ENCODE data around the gene OTOF. TPM values are rescaled to one million over a fixed set of nuclear protein-coding genes. Genes with fewer than 3 reads are reported as not detected.

The OTOF gene
- total and polyA plus RNA-seq, 10 donors: 0.06 to 1.6 (median 0.25) TPM

DNA sequence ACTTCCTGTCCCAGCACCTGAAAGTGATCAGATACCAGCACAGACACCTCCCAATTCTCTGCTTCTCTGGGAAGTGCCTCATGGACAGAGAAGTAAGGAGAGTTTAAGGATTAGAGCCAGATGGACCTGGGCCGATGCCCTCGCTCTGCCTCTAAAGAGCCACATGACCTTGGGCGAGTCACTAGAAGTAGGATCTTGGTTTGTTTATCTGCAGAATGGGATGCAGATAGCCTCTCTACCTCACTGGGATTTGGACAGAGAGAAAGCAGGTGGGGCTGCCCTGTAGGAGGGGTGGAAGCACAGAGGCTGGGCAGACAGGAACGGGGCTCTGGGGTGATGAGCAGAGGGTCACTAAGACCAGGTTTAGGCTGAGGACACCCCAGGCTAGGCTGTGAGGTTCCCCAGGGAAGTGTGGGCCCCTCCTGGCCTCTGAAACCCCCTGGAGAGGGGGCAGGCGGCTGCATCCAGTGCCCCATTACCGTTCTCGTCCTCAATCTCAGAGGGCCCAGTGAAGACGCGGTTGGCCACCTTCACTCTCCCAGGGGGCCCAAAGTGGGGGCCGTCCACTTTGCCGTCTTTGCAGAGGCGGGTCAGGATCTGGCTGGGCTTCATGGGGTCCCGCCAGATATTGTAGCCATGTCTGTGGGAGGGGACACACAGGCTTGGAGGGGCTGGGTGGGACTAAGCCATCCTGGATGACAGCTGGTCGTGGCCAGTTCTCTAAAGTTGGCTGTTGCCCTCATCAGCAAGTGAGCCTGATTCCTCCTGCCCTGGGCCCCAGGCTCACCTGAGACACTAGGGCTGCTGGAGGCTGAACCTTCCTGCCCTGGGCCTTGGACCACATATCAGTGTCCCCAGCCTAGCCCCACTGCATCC is 13.3 kb downstream of the OTOF start:
- WGBS, 5 donors: 81 to 89% (median 88%) methylated on average over 14 of the region's 14 CpGs
- no peaks in the 10 kb centered on the region for H3K27me3 ChIP-seq (replicated peaks in 1 of 7)
- intact Hi-C loops (cut with DNase I; ENCODE audit: low total_unique reads): no loop called here
- no peak overlapping the region for H3K4me3 ChIP-seq
- TF ChIP-seq POLR2A (IDR thresholded peaks at IDR 0.05): no peak
- TF ChIP-seq, protein P1, sequence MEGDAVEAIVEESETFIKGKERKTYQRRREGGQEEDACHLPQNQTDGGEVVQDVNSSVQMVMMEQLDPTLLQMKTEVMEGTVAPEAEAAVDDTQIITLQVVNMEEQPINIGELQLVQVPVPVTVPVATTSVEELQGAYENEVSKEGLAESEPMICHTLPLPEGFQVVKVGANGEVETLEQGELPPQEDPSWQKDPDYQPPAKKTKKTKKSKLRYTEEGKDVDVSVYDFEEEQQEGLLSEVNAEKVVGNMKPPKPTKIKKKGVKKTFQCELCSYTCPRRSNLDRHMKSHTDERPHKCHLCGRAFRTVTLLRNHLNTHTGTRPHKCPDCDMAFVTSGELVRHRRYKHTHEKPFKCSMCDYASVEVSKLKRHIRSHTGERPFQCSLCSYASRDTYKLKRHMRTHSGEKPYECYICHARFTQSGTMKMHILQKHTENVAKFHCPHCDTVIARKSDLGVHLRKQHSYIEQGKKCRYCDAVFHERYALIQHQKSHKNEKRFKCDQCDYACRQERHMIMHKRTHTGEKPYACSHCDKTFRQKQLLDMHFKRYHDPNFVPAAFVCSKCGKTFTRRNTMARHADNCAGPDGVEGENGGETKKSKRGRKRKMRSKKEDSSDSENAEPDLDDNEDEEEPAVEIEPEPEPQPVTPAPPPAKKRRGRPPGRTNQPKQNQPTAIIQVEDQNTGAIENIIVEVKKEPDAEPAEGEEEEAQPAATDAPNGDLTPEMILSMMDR (IDR thresholded peaks at IDR 0.05 in 8 of 11, conservative IDR thresholded peaks at IDR 0.05 in 3 of 11): no peak
- no peak for TF ChIP-seq POLR2AphosphoS5 (IDR thresholded peaks at IDR 0.05)
- peaks cover 3 to 13% (median 12%) of the 10 kb centered on the region in 8 donors for H3K9me3 ChIP-seq
- peak; percentile 56 for DNase-seq
- no peaks in the 10 kb centered on the region for H3K36me3 ChIP-seq
- peaks cover 0 to 24% (median 4%) of the 10 kb centered on the region in 6 donors for H3K4me1 ChIP-seq
- no peak overlapping the region for H3K27ac ChIP-seq

DNA sequence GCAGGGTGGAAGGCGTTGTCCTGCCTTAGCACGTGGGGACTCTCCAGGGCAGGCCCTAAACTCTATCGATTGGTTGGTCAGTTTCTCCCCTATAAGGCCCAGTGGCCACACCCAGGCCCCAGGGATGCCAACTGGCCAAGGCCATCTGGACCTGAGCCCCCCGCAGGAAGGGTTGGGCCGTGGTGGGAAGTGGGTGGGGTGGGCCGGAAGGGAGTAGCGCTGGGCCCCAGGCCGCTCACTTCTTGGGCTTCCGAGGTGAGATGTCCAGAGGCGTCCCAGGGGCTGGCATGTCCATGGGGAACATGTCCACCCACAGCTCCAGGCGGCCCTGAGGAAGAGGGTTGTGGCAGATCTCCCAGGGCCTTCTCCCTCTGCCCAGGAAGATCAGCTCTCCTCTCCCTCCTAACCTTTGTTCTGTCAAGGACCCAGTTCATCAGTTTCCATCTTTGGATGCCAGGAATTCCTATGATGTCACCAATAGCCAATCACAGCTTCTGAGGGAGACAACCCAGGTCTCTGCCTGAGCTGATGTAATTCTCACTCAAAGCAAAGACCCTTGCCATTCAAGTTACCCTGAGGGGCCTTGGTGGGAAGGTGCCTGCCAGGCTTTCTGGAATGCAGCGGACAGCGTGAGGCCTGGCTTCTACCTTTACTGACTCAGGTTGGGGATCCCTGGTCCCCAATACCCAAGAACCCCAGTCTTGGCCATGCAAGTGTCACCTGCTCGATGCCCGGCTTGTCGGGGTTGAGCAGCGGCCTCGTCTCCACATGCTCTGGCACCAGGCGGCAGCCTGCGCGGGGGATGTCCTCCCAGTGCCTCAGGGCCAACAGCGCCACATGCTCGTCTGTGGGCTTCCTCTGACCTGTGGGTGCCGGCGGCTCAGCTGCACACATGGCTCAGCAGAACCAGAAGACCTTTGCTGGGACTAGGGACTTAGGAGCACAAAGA is 14.4 kb downstream of the OTOF start:
- intact Hi-C loops (cut with DNase I; ENCODE audit: low total_unique reads): no loop called here
- Histone ChIP-seq H3K27me3 (replicated peaks in 1 of 7) (no peaks in the 10 kb centered on the region), H3K27ac (peak overlapping the region in 1 of 8 donors; percentile 21), H3K4me3 (no peak overlapping the region), H3K36me3 (no peaks in the 10 kb centered on the region), H3K4me1 (peaks cover 0 to 34% (median 6%) of the 10 kb centered on the region in 6 donors), H3K9me3 (peaks cover 0 to 2% (median 1%) of the 10 kb centered on the region in 8 donors)
- peak; percentile 69 for DNase-seq
- 80 to 87% (median 84%) methylated on average over 22 to 25 of the region's 25 CpGs for WGBS, 5 donors
- TF ChIP-seq POLR2A (IDR thresholded peaks at IDR 0.05) (no peak), POLR2AphosphoS5 (IDR thresholded peaks at IDR 0.05) (peak in 2 of 3 donors; percentile 10 to 57)
- TF ChIP-seq, protein P1 (IDR thresholded peaks at IDR 0.05 in 8 of 11, conservative IDR thresholded peaks at IDR 0.05 in 3 of 11): no peak

DNA sequence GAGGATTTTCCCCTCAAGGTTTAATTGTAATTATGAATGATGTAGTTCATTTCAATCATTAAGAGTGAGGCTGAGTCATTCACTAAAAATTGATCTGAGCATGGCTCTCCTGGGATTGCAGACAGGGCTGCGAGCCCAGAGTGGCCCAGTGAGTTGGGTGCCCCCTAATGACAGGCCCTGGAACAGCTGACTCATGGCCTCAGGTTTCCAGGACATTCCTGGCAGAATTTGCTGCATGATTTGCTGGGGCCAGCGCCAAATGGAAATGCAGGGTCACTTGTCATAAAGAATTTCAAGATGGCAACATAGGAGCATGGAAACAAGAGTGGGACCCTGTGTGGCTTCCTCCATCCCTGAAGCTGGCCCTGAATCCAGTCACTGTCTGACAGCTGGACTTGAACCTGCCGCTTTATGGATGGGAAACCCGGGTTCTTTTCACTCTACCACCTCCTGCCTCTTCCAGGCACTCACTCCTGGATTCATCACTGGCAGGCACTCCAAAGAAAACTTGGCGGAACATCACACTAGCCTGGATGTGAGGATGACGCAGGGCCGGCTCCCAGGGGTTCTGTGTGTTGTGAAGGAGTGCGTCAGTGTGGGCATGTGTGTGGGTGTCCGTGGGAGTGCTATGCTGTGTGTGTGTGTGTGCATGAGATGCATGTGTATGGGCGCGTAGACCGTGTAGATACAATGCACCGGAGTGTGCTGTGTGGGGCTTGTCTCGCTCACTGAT is 15.2 kb downstream of the OTOF start:
- Histone ChIP-seq H3K27ac (no peak overlapping the region), H3K4me1 (peaks cover 0 to 42% (median 9%) of the 10 kb centered on the region in 6 donors), H3K27me3 (replicated peaks in 1 of 7) (no peaks in the 10 kb centered on the region), H3K4me3 (no peak overlapping the region), H3K9me3 (no peaks in the 10 kb centered on the region), H3K36me3 (no peaks in the 10 kb centered on the region)
- TF ChIP-seq, protein P1 (IDR thresholded peaks at IDR 0.05 in 8 of 11, conservative IDR thresholded peaks at IDR 0.05 in 3 of 11): peak in 5 of 11 experiments; percentile 15 to 30 (median 25)
- TF ChIP-seq POLR2AphosphoS5 (IDR thresholded peaks at IDR 0.05): no peak
- no peak for TF ChIP-seq POLR2A (IDR thresholded peaks at IDR 0.05)
- peak; percentile 56 for DNase-seq
- WGBS, 5 donors: 88 to 91% (median 90%) methylated on average over 14 of the region's 14 CpGs
- intact Hi-C loops (cut with DNase I; ENCODE audit: low total_unique reads): no loop called here

All from spleen (tissue), 11 donors.